ENCODE results near the gene SFTPA2.

SFTPA2 gene

DNA sequence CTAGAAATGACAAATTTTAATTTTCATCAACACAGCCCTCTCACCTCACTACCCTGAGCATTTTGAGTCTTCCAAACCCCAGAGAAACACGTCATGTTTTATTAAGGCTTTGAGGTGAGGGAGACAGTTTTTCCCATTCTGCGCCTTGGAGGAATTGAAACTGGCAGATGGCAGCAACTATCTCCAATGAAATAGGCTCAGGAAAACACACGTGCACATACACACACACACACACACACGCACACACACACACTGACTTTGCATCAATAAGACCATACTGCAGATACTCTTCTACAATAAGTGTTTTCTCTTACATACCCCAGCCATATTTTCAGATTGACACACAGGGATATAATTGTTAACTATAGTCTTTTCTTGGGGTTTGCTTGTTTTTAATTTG lies 3.2 kb upstream of the SFTPA2 start:
- TF ChIP-seq, protein P1, sequence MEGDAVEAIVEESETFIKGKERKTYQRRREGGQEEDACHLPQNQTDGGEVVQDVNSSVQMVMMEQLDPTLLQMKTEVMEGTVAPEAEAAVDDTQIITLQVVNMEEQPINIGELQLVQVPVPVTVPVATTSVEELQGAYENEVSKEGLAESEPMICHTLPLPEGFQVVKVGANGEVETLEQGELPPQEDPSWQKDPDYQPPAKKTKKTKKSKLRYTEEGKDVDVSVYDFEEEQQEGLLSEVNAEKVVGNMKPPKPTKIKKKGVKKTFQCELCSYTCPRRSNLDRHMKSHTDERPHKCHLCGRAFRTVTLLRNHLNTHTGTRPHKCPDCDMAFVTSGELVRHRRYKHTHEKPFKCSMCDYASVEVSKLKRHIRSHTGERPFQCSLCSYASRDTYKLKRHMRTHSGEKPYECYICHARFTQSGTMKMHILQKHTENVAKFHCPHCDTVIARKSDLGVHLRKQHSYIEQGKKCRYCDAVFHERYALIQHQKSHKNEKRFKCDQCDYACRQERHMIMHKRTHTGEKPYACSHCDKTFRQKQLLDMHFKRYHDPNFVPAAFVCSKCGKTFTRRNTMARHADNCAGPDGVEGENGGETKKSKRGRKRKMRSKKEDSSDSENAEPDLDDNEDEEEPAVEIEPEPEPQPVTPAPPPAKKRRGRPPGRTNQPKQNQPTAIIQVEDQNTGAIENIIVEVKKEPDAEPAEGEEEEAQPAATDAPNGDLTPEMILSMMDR (IDR thresholded peaks at IDR 0.05), result no peak

DNA sequence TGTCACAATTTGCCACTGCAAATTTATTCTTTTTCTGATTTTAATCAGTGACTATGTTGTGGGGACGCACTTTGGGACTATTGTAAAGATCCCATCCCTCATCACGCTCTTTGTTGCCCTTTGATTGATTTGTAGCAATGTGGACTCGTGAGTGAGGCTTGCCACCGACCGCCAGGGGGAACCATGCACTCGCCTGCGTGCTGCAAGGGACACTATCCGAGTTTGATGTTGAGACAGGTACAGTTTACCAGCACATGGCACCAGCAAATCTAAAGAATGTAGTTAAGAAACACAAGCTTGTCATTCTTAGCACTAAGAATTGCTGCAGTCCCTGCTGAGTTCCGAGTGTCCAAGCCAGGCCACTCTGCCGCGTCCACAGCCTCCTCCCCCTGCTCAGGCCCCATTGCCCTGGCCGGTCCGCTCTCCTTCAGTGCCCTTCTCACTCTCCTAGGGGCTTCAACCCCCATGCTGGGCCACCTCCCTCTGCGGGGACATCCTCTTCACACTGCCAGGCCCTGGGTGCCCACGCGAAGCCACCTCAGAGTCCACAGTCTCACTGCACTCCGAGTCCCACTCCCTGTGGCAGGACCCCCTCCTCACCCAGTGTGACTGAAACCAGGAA lies 2.0 kb upstream of the SFTPA2 start:
- TF ChIP-seq, protein P1 (IDR thresholded peaks at IDR 0.05), result peak; percentile 96

DNA sequence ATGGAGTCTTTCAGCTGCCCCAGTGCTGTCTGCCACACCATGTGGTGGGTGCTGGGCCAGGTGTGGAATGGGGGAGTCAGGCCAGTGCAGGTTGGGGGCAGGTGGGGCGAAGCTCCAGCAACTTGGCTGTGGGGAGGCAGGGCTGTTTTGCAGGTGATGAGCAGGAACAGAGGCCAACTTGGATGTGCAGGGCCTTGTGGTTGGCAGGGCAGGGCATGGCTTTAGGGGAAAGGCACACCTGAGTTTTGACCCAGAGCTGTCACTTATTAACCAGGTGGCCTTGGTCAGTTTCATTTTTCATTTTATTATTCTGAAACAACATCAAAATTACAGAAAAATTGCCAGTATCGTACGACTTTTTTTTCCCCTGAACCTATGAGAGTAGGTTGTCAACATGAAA lies 1.1 kb upstream of the SFTPA2 start:
- TF ChIP-seq, protein P1 (IDR thresholded peaks at IDR 0.05), result no peak

DNA sequence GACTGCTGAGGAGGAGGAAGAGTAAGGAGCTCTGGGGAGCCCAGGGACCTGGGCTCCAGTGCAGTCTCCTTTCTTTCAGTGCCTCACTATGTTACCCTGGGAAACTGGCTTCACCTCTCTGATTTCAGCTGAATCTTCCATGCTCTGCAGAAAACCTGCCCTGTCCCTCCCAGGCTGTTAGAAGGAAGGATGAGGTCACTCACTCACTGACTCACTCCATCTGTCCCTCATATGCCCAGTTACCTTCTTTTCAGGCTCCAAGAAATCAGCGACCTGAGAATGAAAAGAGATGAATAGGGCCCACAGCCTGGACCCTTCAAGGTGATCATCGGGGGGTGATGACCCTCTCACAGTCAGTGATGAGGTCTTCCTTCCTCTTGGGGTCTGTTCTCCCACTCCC lies 481 bp downstream of the SFTPA2 start:
- TF ChIP-seq, protein P1 (IDR thresholded peaks at IDR 0.05), result no peak

DNA sequence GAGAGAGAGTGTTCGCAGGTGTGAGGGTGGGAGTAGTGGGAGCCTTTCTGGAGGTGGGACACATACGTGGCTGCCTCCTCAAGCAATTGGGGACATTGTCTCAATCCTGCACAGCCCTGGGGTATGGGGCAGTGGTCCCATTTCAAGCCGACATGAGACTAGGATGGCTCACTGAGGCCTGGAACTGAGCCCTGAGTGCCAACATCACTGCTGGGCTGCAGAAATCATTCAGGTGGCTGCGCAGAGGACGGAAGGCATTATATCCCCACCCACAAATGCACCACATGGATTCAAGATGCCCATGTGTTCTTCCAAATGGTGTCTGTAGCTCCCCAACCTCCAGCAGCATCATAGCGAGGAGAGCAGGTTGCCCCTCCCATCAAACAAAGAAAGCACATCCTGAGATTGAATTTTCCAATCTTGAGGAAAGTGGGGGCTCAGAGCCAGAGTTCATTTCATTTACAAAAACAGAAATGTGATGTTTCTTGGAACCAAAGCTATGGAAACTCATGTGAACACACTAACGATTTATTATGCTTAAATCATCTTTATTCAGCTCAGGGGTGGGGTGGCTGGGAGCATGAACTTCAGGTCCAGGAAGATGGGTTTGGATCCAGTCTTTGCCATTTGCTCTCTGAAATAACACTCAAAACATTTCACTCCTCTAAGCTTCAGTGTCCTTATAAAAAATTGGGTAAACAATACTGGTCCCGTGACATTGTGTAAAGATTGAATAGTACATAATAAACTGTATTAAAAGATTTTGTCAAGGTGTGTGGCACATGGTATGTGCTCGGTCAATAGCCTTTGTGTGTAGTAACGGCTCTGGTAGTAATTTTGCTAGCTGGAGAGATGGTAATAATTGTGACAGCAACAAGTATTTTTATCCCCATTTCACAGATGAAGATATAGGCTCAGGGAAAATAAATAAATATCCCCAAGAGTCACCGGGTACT lies 4.6 kb downstream of the SFTPA2 start:
- TF ChIP-seq, protein P1 (IDR thresholded peaks at IDR 0.05), result no peak

DNA sequence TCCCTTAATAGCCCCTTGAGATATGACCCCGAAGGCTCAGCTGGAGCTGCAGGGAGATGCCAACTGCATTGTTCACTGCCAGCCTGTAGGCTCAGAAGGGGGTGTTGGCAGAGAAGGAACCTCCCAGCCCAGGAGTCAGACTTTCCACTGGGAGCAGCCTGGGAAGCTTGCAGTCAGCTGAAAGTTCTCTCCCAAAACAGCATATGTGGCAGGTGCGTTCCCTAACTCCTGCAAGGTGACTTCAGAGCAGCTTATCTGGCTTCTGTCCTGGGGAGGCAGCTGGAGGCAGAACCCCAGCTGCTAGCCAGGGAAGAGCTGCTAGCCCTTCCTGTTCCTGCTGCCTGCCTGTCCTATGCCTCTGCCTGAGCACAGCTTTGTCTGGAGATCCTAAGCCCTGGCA lies 8.1 kb downstream of the SFTPA2 start:
- TF ChIP-seq, protein P1 (IDR thresholded peaks at IDR 0.05), result no peak

DNA sequence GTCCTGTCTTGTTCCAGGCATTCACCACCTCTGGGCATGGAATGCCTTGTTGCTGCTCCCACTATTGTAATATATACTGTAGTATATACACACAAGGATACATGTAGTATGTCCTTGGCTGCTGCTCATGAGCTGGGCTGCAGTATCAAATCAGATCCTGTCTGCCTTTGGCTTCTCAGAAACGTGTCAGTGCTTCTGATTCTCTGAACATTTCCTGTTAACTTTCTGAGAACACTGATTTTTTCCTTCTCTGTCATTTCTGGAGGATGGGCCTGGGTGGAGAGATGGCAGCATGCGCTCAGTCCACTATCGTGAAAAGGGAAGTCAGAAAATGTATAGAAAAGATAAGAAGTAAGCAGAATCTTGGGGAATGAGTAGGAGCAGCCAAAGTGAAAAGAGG lies 12.2 kb downstream of the SFTPA2 start:
- TF ChIP-seq, protein P1 (IDR thresholded peaks at IDR 0.05), result no peak

All from LNCAP (cell line).